HG03520 (cell line): Measurements from ENCODE around the gene HLX.

ENCODE experiments used
- ATAC-seq: cut with Tn5 transposase; IDR thresholded peaks from one replicate; pipeline ENCODE4 v1.9.1; 2021; ENCODE audit warnings: mild to moderate bottlenecking, moderate library complexity; ENCODE audit not compliant: unreplicated experiment

The HLX gene, protein sequence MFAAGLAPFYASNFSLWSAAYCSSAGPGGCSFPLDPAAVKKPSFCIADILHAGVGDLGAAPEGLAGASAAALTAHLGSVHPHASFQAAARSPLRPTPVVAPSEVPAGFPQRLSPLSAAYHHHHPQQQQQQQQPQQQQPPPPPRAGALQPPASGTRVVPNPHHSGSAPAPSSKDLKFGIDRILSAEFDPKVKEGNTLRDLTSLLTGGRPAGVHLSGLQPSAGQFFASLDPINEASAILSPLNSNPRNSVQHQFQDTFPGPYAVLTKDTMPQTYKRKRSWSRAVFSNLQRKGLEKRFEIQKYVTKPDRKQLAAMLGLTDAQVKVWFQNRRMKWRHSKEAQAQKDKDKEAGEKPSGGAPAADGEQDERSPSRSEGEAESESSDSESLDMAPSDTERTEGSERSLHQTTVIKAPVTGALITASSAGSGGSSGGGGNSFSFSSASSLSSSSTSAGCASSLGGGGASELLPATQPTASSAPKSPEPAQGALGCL

DNA sequence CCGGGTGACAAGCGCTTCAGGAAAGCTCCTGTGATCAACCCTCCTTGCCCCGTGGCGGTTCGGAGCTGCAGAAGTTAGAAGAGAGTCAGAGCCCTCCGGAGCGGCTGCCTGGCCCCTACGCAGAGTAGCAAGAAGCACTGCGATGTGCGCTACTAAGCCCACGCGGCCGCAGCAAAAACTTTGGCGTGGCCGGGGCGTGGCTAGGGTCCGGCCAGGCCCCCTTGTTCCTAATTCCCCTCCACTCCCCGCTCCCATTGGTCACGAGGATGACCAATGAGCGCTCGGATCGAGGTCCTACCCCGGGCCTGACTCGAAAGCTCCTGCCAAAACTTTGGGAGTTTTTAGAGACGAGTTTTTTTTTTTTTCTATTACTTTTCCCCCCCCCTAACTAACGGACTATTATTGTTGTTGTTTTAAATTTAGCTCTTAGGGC lies at the start of gene HLX:
Gene HLX, plus strand, starts transcription at position 368 of the 433 bp plus-strand sequence. CDS start 415 bp downstream, outside the sequence.
- peak; percentile 63 for ATAC-seq

DNA sequence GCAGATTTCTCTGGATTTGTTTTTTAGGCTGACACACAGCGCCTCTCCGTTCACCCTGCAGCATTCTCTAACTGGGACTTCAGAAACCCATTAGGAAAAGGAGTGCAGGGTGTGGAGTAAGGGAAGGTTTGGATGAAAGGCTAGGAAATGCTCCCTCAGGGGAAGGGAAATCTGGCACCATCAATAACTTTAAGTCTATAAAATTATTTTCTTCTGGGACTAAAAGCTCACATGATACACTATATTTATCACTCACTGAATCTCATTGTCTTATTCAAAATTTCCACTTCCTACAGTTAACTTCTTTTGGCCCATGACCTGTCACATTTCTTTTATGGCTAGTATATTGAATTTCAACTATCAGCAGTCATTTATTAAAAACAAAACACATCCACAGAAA lies 45.8 kb upstream of the HLX start:
- ATAC-seq: no peak

DNA sequence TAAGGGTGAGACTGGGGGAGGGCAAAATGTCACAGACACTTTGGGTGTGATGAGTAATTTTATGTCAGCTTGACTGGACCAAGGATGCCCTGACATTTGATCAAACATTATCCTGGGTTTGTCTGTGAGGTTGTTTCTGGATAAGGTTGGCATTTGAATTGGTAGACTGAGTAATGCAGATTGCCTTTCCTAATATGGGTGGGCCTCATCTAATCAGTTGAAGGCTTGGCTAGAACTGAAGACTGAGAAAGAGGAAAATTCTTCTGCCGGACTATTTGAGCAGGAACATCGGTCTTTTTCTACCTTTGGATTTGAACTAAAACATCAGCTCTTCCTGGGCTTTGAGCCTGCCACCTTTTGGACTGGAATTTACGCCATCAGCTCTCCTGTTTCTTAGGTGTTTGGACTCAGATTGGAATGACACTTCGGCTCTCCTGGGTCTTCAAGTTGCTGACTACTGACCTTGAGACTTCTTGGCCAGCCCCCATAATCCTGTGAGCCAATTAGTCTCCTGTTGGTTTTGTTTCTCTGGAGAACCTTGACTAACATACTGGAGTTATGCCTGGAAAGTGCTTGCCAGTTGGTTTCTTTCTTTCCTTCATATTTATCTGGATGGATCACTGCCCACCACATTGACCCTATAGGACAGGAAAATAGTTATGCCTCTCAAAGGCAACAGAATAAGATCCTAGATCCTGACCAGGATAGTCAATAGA lies 44.9 kb upstream of the HLX start:
- no peak for ATAC-seq

GRCh38 chr1:220838578-220838977 lies 40.7 kb upstream of the HLX start:
- no peak for ATAC-seq

GRCh38 chr1:220839474-220839873 lies 39.8 kb upstream of the HLX start:
- no peak for ATAC-seq

GRCh38 chr1:220841293-220841692 lies 38.0 kb upstream of the HLX start:
- no peak for ATAC-seq

DNA sequence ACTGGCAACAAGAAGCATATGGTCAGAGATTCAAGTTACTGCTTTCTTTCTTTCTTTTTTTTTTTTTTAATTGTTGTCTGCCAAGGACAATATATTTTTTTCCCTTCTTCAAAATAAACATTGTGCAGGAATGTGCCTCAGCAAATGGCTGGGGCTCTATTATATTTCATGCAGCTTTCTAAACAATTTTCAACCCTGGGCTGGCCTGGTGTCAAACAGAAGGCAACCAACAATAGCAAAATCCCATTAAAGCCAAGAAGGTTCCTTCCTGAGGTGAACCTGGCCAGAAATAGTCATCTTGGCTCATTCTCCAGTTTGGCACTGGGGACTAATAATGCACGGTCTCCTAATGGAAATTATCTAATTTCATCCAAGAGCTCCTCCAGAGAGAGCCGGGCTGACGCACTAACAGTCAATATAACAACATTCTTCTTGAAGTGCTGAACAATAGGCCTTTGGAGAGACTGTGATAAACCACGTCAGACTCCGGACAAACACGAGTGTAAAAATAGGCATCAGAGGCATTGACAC lies 35.7 kb upstream of the HLX start:
- no peak for ATAC-seq

DNA sequence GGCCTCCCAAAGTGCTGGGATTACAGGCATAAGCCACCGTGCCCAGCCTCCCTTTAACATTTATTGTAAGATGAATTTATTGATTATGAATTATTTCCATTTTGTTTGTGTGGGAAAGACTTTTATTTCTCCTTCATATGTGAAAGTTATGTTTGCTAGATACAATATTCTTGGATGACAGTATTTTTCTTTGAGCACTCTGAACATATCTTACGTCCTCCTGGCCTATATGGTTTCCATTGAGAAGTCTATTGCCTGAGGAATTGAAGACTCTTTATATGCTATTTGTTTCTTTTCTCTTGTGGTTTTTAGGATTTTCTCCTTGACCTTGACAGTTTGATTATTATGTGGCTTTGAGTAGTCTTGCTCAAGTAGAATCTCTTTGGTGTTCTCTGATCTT lies 26.8 kb upstream of the HLX start:
- no peak for ATAC-seq

GRCh38 chr1:220872296-220872695 lies 6.9 kb upstream of the HLX start:
- no peak for ATAC-seq

- no peak for ATAC-seq
Observed at GRCh38 chr1:220873087-220873486, 6.2 kb upstream of the HLX start.

DNA sequence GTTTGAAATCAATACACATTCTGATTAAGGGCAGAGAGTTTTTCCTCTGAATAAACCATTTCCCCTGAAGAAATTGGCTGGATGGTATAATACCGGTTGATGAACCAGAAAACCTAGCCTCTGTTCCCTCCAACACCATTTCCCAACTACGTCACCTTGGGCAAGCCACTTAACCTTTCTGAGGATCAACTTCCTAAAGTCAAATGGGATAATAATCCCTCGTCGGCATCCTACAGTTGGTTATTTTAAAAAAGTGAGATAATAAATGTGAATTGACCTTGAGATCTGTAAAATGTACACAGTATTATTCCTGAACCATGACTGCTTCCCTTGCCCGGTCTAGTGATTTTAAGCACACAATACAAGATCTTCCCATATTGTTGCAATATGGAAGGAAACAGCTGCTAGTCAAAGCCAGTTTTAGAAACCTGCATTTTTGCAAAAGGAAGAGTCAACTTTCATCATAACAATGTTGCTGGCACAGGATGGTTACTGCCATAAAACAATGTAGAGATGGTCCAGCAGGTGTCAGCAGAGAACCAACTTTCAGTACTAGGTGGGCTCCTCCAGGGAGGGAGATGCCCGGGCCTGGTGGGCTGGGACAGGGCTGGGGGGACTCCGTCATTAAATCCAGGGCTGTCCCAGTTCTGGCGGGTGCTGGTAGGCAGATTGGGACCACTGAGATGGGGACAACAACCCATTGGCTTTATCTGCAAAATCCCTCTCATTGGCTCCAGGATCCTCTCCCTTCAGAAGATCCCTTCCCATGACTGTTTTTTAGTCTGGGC lies 5.2 kb upstream of the HLX start:
- no peak for ATAC-seq

DNA sequence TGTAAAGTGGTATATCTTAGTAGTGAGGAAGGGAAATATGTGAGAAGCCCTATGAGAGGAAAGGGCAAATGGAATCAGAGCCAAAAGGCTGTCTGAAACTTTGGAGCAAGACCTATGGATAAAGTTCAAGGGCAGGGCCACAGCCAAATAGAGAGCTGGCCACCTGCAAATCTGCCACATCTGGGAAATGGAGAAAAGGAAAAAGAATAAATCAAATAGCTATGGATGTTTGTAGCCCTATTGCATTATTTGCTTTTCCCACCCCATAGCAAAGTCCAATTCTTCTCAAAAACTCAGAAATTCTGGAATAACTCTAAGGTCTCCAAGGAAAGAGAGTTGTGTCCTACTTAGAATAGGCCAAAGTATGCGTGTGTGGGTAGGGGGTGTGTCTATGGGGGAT lies 4.0 kb upstream of the HLX start:
- ATAC-seq: no peak

GRCh38 chr1:220876511-220877376 lies 2.5 kb upstream of the HLX start:
- no peak for ATAC-seq

DNA sequence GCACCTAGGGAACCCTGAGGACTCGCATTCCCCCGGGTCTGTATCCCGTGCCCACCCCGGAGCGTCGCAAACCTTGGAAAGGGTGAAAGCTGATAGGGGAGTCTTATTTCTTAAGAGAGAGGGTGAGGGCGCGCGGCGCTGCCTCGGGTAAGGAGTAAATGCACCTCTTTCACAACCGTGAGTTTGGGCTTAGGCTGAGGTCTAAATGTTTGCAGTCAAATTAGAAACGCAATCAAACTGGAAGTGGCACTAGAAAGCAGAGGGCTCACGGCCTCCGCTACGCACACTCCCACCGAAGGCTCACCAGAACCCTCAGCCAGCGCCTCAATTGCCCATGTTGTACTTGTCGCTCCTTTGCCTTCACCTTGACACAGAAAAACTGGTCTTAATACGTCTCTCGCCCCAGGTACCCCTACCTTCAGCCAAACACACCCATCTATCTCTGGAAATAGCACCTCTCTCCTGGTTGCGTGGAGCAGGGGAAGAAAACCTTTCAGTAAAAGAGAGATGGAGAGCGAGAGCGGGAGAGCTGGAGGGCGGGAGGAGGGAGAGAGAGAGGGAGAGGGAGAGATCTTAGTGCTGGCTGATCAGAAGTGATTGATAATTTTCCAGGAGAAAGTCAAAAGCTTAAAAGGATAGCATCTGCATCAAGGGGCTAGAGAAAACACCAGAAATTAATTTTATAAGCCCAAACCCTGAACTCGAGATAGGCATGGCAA lies 1.7 kb upstream of the HLX start:
- no peak for ATAC-seq

DNA sequence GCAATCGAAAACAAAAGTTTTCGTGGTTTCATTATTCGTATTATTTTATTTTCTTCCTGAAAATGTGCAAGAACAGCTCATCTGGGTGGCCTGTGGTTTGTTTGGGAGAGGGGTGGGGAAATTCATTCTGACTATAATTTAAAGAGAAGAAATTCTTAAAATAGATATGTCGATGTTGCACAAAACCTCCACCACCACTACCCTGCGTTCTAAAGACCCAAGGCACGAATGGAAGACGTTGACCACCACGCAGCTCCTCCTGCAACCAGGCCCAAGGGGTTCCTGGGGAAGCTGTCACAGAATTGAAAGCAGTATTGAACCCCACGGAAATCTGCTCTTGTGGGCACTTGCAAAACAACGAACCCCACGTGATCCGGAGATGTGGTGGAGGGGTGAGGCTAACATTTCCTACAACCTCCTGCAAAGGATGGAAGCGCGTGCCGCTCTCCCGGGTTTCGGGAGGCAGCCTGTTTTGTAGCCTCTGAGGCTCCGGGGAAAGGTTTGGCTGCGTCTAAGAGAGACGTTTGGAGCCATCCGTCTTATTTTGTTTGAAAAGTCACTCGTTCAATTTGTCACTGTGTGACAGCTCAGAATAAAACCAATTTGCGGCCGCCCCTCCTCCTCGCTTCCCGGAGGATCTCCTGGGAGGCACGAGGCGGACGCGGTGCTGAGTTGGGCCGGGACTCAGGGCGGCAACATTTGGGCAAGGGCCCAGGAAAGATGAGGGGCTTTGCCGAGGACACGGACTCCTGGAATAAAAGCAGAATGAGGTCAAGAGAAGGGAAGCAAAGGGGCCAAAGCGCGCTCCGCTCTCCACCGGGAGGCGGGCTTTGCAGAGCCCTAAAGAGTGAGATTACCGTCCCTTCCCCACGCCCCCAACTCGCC lies 810 bp upstream of the HLX start:
- ATAC-seq: no peak

DNA sequence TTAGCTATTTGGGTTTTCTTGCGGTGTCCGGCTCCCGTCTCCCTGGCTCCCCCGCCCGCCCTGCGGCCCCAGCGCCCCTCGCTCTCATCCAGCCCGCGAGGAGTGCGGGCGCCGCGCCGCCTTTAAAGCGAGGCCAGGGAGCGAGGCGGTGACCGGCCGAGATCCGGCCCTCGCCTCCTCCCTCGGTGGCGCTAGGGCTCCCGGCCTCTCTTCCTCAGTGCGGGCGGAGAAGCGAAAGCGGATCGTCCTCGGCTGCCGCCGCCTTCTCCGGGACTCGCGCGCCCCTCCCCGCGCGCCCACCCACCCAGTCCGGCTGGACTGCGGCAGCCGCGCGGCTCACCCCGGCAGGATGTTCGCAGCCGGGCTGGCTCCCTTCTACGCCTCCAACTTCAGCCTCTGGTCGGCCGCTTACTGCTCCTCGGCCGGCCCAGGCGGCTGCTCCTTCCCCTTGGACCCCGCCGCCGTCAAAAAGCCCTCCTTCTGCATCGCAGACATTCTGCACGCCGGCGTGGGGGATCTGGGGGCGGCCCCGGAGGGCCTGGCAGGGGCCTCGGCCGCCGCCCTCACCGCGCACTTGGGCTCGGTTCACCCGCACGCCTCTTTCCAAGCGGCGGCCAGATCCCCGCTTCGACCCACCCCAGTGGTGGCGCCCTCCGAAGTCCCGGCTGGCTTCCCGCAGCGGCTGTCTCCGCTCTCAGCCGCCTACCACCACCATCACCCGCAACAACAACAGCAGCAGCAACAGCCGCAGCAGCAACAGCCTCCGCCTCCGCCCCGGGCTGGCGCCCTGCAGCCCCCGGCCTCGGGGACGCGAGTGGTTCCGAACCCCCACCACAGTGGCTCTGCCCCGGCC lies 492 bp downstream of the HLX start:
- ATAC-seq: peak; percentile 32

DNA sequence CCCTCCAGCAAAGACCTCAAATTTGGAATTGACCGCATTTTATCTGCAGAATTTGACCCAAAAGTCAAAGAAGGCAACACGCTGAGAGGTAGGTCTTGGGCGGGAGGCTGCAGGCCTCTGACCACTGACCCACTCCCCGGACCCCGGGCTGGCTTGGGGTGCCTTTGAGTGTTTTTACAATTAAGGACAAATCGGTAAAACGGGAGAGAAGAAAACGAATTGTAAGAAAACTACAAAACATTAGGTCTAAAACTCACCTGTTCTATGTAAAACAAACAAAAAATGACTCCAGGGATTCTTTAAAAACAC lies 1.1 kb downstream of the HLX start:
- ATAC-seq: no peak
